ENCODE measurements around the gene ETFDH.

GRCh38 chr4:158656439-158656838 is 15.7 kb upstream of the ETFDH start:
- TF ChIP-seq NFRKB (IDR thresholded peaks at IDR 0.05; ENCODE audit: low read depth) (no peak), YBX1 (IDR thresholded peaks at IDR 0.05) (no peak), POLR2AphosphoS5 (IDR thresholded peaks at IDR 0.05; ENCODE audit: control insufficient read depth, insufficient read depth, low read depth, low read length) (no peak), TEAD4 (IDR thresholded peaks at IDR 0.05; ENCODE audit: low read length) (no peak), TEAD4 (CRISPR knock-in tag; IDR thresholded peaks at IDR 0.05; ENCODE audit: borderline replicate concordance) (no peak), FOXM1 (IDR thresholded peaks at IDR 0.05; ENCODE audit: low read depth) (no peak), FOXM1 (CRISPR knock-in tag; IDR thresholded peaks at IDR 0.05; ENCODE audit: low read depth) (no peak), HLTF (IDR thresholded peaks at IDR 0.05) (no peak), E2F4 (CRISPR knock-in tag; IDR thresholded peaks at IDR 0.05; ENCODE audit: low read depth) (no peak), USF1 (CRISPR knock-in tag; IDR thresholded peaks at IDR 0.05) (no peak), ELF2 (CRISPR knock-in tag; IDR thresholded peaks at IDR 0.05) (no peak), CHD2 (IDR thresholded peaks at IDR 0.05; ENCODE audit: low read depth, low read length) (no peak), MAX (CRISPR knock-in tag; IDR thresholded peaks at IDR 0.05) (no peak), RBM17 (IDR thresholded peaks at IDR 0.05; ENCODE audit: borderline replicate concordance, low read depth, low read length) (no peak)
- TF ChIP-seq, protein P1, sequence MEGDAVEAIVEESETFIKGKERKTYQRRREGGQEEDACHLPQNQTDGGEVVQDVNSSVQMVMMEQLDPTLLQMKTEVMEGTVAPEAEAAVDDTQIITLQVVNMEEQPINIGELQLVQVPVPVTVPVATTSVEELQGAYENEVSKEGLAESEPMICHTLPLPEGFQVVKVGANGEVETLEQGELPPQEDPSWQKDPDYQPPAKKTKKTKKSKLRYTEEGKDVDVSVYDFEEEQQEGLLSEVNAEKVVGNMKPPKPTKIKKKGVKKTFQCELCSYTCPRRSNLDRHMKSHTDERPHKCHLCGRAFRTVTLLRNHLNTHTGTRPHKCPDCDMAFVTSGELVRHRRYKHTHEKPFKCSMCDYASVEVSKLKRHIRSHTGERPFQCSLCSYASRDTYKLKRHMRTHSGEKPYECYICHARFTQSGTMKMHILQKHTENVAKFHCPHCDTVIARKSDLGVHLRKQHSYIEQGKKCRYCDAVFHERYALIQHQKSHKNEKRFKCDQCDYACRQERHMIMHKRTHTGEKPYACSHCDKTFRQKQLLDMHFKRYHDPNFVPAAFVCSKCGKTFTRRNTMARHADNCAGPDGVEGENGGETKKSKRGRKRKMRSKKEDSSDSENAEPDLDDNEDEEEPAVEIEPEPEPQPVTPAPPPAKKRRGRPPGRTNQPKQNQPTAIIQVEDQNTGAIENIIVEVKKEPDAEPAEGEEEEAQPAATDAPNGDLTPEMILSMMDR (IDR thresholded peaks at IDR 0.05 in 2 of 3, conservative IDR thresholded peaks at IDR 0.05 in 1 of 3; ENCODE audit: insufficient read depth in 2 of 3, low read depth in 1 of 3, low read length in 3 of 3): no peak
- TF ChIP-seq, protein P2, sequence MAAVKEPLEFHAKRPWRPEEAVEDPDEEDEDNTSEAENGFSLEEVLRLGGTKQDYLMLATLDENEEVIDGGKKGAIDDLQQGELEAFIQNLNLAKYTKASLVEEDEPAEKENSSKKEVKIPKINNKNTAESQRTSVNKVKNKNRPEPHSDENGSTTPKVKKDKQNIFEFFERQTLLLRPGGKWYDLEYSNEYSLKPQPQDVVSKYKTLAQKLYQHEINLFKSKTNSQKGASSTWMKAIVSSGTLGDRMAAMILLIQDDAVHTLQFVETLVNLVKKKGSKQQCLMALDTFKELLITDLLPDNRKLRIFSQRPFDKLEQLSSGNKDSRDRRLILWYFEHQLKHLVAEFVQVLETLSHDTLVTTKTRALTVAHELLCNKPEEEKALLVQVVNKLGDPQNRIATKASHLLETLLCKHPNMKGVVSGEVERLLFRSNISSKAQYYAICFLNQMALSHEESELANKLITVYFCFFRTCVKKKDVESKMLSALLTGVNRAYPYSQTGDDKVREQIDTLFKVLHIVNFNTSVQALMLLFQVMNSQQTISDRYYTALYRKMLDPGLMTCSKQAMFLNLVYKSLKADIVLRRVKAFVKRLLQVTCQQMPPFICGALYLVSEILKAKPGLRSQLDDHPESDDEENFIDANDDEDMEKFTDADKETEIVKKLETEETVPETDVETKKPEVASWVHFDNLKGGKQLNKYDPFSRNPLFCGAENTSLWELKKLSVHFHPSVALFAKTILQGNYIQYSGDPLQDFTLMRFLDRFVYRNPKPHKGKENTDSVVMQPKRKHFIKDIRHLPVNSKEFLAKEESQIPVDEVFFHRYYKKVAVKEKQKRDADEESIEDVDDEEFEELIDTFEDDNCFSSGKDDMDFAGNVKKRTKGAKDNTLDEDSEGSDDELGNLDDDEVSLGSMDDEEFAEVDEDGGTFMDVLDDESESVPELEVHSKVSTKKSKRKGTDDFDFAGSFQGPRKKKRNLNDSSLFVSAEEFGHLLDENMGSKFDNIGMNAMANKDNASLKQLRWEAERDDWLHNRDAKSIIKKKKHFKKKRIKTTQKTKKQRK (IDR thresholded peaks at IDR 0.05; ENCODE audit: borderline replicate concordance, low read depth, low read length): no peak

Measured in K562 (cell line).